Upper lobe of right lung (tissue), 1 donor: ENCODE data around the gene CCT3. TPM values are rescaled to one million over a fixed set of nuclear protein-coding genes. Genes with fewer than 3 reads are reported as not detected.
"Not testable (repeated sequence)": the region's sequence is repeated elsewhere in the genome, so short reads cannot be mapped to it uniquely, and the experiment has no call there.

ENCODE experiments used
- ATAC-seq: fragments of 200-7000 bp; cut with Tn5 transposase; one replicate; pipeline ENCODE4 v1.9.1; 2020; ENCODE audit warnings: mild to moderate bottlenecking, moderate library complexity
- DNase-seq: peaks from one replicate; pipeline ENCODE4 v3.0.0-alpha.2; 2020
- H3K27ac ChIP-seq: fragments of 200-600 bp; one replicate; pipeline ENCODE4 v1.8.0; 2022
- H3K27me3 ChIP-seq: fragments of 200-600 bp; one replicate; pipeline ENCODE4 v1.8.0; 2022; ENCODE audit warnings: mild to moderate bottlenecking
- H3K36me3 ChIP-seq: fragments of 200-600 bp; one replicate; pipeline ENCODE4 v1.8.0; 2022
- H3K4me1 ChIP-seq: fragments of 200-600 bp; one replicate; pipeline ENCODE4 v1.8.0; 2022
- H3K4me3 ChIP-seq: fragments of 200-600 bp; one replicate; pipeline ENCODE4 v1.8.0; 2022; ENCODE audit warnings: mild to moderate bottlenecking
- H3K9me3 ChIP-seq: fragments of 200-600 bp; one replicate; pipeline ENCODE4 v1.8.0; 2022
- CTCF ChIP-seq: fragments of 200-600 bp; IDR thresholded peaks from one replicate; pipeline ENCODE4 v1.8.0; 2022; ENCODE audit warnings: antibody characterized with exemption
- intact Hi-C: fragments of 100-400 bp; cut with DNase I; formaldehyde crosslinking; loops from one replicate; pipeline ENCODE4 v1.11.0; 2022
- total RNA-seq: library from RNA; stranded (reverse); fragmentation: NEBNext Ultra II Directional; extraction: Animal tissue kit (Norgen Biotek cat#: 25700); gene quantifications from one replicate; pipeline ENCODE4 v1.2.1, GENCODE V29; 2021
- donor health status: DM: no; HTN: yes; CAD: no; lungs with severe emphysema.

Gene CCT3
- total RNA-seq, 1 donor from 2014 or later: 120 TPM

- DNase-seq: no peak
- Histone ChIP-seq H3K4me1 (no peaks in the 10 kb centered on the region), H3K36me3 (no peaks in the 10 kb centered on the region), H3K4me3 (no peak overlapping the region), H3K27me3 (no peaks in the 10 kb centered on the region), H3K27ac (no peak overlapping the region), H3K9me3 (no peaks in the 10 kb centered on the region)
- ATAC-seq: no peak
- intact Hi-C loops: no loop called here
- TF ChIP-seq CTCF: no peak
These were observed 9.2 kb upstream of the CCT3 start for GRCh38 chr1:156347331-156347730.

DNA sequence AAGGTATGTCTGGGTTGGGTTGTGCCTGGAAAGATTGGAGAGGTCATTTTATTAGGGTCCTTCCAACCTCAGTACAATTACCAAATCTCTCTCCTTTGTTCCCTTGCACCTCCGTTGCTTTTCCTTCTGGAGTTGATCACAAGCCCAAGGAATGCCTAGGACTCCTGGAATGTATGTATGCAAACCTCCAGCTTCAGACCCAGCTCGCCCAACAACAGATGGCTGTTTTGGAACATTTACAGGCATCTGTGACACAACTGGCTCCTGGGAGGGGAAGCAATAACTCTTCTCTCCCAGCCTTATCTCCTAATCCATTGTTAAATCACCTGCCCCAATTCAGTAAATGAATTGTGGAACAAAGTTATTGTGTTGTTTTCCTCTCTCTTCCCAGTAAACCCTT, 8.5 kb upstream of the CCT3 start:
- intact Hi-C loops: no loop called here
- Histone ChIP-seq H3K27ac (no peak overlapping the region), H3K4me3 (no peak overlapping the region), H3K27me3 (no peaks in the 10 kb centered on the region), H3K4me1 (no peaks in the 10 kb centered on the region), H3K9me3 (no peaks in the 10 kb centered on the region), H3K36me3 (no peaks in the 10 kb centered on the region)
- no peak for ATAC-seq
- no peak for DNase-seq
- TF ChIP-seq CTCF: no peak

GRCh38 chr1:156346035-156346434, 7.9 kb upstream of the CCT3 start:
- H3K27ac ChIP-seq, H3K27me3 ChIP-seq, H3K9me3 ChIP-seq, DNase-seq, H3K36me3 ChIP-seq, intact Hi-C loops, H3K4me3 ChIP-seq, H3K4me1 ChIP-seq, ATAC-seq: not testable (repeated sequence)

DNA sequence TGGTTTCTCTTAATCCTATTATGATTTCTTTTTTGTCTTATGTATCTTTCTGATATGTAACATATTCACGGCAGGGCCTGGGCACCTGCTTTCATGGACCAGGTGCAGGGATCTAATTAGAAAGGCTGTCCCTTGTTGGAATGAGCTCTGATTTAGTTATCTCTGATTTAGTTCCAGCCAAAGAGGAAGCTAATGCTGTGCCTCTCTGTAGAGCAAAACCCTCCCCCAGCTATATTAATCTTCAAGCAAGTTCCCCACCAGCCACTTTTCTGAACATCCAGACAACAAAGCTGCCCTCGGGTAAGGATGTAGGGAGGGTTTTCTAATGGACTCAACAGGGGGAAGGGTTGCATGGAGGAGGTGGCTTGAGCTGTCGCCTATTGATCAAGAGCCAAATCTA, 6.3 kb upstream of the CCT3 start:
- Histone ChIP-seq H3K4me3 (no peak overlapping the region), H3K27ac (no peak overlapping the region), H3K9me3 (no peaks in the 10 kb centered on the region), H3K4me1 (no peaks in the 10 kb centered on the region), H3K36me3 (no peaks in the 10 kb centered on the region), H3K27me3 (no peaks in the 10 kb centered on the region)
- TF ChIP-seq CTCF: no peak
- intact Hi-C loops: no loop called here
- no peak for ATAC-seq
- DNase-seq: no peak

DNA sequence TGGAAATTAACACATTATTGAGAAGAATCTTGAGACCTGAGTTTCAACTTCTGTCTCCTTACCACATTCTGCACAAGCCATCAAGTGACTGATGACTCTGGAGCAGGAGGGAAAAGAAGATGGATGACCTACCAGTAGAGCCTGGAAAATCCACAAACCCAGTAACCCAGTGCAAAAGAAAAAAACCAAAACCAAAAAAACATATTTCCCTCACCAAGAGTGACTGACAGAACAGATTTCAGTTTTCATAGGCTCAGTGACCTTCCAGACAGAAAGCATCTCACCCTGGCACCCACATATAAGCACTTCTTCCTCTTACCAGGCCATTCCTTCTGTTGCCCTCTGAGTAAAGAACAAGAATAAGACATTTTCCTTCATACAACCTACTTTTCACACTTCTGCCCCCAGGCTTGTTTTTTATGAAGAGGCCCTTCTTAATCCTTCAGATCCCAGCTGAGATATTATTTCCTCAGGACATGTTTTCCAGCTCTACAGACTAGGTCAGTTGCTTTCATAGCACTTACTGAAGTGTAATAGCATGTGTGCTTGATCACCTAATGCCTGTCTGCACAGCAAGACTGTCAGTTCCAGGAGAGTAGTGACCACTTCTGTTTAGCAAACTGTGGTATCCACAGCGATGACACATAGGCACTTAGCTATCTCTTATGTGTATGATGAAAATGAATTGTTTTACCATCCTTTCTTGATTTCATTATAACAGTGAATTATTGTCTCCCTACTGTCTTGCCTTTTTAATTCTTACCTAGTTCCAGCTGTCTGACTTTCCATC, 4.3 kb upstream of the CCT3 start:
- no peak overlapping the region for H3K4me3 ChIP-seq
- intact Hi-C loops: no loop called here
- TF ChIP-seq CTCF: no peak

DNA sequence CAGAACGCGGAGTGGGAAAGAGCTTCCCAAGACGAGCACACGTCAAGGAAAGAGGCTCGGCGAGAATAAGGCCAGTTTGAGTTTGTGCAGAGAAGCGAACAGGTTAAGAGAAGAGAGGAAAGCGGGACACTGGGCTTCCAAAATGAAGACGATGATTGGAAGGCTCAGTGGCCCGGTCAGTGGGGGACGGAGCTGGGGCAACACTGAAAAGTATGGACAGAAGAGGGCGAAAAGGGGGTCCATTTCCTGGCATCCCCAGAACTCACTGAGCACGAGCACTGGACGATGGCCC, 258 bp downstream of the CCT3 start:
- ATAC-seq (no peak), DNase-seq (no peak)
- peak overlapping the region; percentile 70 for H3K27ac ChIP-seq
- peak overlapping the region; percentile 96 for H3K4me3 ChIP-seq
- TF ChIP-seq CTCF: no peak
- H3K9me3 ChIP-seq: no peaks in the 10 kb centered on the region
- H3K4me1 ChIP-seq: peaks cover 12% of the 10 kb centered on the region
- no peaks in the 10 kb centered on the region for H3K27me3 ChIP-seq
- intact Hi-C loops: no loop called here
- H3K36me3 ChIP-seq: peaks cover 29% of the 10 kb centered on the region

More for the DNA sequence above, 4.3 kb upstream of the CCT3 start:
- no peak overlapping the region for H3K27ac ChIP-seq
- H3K9me3 ChIP-seq: no peaks in the 10 kb centered on the region
- ATAC-seq (no peak), DNase-seq (no peak)
- no peaks in the 10 kb centered on the region for H3K27me3 ChIP-seq
- H3K36me3 ChIP-seq: no peaks in the 10 kb centered on the region
- H3K4me1 ChIP-seq: peaks cover 2% of the 10 kb centered on the region
